Colon (tissue), 2 donors: ENCODE measurements around the gene JAZF1.
"Not testable (repeated sequence)": the region's sequence is repeated elsewhere in the genome, so short reads cannot be mapped to it uniquely, and the experiment has no call there.

ENCODE experiments used
- FAIRE-seq: peaks from 2 replicates; lab custom pipeline; 2012; peaks lifted over from hg19 to GRCh38; lab: Jason Lieb, UNC
- donor health status: control.
- donor health status: control.

Gene JAZF1

GRCh38 chr7:27870595-27870994 lies 310.0 kb downstream of the JAZF1 start:
- no peak for FAIRE-seq

- FAIRE-seq: no peak
Observed at GRCh38 chr7:27869056-27869455, 311.5 kb downstream of the JAZF1 start.

- no peak for FAIRE-seq
Observed at GRCh38 chr7:27868131-27868550, 312.5 kb downstream of the JAZF1 start.

DNA sequence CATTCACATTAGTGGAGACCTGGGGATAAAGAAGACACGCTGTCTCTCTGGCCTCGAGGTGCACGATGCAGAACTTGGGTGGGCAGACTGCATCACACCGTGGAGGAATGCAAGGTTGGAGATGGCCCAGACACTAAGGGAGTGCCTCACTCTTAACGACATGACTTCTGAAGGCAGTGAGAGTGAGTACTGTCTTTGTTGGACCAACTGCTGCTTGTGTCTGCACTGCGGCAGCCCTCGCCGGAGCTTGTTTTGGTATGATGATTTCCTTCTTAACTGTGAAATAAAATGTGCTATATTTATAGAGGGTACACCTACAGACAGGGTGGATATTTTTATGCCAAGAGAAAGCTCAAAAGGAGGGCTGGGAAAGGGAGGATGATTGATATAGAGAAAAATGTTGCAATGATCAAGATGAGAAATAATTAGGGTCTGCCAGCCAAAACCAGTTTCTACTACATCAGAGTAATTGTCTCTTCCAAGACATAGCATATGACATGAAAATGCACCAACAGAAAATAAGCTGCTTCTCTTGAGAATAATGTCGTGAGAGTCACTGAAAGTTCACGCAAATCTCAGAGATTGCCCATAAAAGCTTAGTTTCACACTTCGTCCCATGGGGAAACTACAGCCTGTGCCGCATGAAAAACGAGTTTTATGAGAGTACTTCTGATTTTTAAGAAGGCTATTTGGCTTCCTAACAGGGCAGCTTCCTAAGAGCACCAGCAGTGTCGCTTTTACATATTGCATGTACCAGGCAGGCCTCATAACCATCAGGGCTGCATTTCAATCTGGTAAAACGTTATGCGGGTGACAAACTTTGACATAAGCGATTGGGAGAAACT lies 313.5 kb downstream of the JAZF1 start:
- FAIRE-seq: no peak

GRCh38 chr7:27866256-27866655 lies 314.3 kb downstream of the JAZF1 start:
- no peak for FAIRE-seq

- FAIRE-seq: no peak
Observed at GRCh38 chr7:27863880-27864279, 316.7 kb downstream of the JAZF1 start.

GRCh38 chr7:27861747-27862146 lies 318.8 kb downstream of the JAZF1 start:
- no peak for FAIRE-seq

DNA sequence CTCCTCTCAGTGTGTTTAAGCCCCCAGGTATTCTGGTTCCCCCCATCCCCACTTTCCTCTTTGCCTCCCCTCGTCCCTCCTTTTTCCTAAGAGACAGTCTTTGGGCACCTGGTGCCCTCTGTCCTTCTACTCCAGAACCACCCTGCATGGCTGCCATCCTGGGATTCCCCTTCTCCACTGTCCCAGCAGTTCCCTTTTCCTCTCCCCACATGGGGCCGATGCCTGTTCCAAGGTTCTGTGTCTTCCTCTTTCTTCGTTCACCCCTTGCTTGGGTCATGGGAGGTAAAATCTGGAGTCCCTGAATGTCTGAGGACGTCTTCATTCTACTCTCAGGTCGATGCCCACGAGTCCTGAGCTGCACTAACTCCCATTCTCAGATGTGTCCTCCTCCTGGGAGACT lies 319.8 kb downstream of the JAZF1 start:
- no peak for FAIRE-seq

DNA sequence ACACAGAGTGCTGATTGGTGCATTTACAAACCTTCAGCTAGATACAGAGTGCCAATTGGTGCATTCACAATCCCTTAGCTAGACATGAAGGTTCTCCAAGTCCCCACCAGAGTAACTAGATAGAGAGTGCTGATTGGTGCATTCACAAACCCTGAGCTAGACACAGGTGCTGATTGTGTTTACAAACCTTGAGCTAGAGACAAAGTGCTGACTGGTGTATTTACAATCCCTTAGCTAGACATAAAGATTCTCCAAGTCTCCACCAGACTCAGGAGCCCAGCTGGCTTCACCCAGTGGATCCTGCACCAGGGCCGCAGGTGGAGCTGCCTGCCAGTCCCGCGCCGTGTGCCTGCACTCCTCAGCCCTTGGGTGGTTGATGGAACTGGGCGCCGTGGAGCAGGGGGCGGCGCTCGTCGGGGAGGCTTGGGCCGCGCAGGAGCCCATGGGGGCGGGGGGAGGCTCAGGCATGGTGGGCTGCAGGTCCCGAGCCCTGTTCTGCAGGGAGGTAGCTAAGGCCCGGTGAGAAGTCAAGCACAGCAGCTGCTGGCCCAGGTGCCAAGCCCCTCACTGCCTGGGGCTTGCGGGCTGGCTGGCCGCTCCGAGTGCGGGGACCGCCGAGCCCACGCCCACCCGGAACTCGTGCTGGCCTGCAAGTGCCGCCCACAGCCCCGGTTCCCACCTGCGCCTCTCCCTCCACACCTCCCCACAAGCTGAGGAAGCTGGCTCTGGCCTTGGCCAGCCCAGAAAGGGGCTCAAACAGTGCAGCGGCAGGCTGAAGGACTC lies 323.7 kb downstream of the JAZF1 start:
- not testable (repeated sequence) for FAIRE-seq

DNA sequence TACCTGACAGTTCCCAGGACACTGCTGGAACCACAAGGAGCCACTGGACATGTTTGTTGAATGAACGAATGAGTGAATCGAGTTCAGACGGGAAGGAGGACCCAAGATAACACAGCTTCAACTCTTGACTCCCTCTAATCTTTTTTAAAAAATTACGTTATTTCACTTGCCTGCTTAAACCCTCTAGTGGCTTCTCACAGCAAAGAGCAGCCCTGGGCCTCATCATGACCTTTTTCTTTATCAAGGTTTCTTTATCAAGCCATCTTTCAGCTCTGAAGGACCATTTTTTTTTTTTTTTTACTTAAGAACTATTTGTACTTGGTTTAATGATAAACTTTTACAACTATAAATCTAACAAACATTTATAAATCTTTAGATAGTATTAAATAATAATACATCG lies 330.1 kb downstream of the JAZF1 start:
- no peak for FAIRE-seq

DNA sequence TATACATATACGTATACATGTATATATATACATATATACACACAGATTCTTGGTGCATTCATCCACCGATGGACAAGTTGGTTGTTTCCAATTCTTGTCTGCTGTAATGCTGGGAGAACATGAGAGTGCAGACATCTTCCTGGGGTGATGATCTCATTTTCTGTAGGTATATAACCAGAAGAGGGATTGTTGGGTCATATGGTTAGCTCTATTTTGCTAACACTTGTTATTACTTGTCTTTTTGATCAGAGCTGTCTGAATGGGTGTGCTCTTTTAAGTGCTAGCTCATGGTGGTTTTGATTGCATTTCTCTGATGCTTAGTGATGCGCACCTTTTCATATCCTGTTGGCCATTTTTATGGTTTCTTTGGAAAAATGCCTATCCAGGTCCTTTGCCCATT lies 334.2 kb downstream of the JAZF1 start:
- FAIRE-seq: no peak

- FAIRE-seq: no peak
Observed at GRCh38 chr7:27843584-27844305, 336.9 kb downstream of the JAZF1 start.

- no peak for FAIRE-seq
Observed at GRCh38 chr7:27842851-27843250, 337.7 kb downstream of the JAZF1 start.

- no peak for FAIRE-seq
Observed at GRCh38 chr7:27842094-27842692, 338.4 kb downstream of the JAZF1 start.

- no peak for FAIRE-seq
Observed at GRCh38 chr7:27840760-27841364, 339.7 kb downstream of the JAZF1 start.

GRCh38 chr7:27840313-27840712 lies 340.3 kb downstream of the JAZF1 start:
- FAIRE-seq: no peak

DNA sequence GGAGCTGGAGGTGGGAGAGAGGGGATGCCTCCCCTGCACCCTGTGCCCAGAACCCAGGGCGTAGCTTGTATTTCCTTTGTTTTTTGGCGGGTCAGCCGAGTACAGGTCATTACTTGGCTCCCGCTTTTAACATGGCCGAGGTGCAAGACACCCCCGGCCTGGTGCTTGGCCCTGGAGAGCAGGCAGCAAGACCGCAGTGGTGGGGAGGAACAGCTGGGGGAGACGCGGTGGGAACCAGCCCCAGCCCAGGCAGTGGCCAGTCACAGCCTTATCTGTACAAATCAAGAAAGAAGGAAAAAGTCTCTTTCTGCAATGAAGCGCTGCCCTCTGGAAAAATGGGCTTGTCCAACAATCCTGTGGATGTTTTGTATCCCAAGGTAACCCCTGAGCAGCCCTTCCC lies 341.5 kb downstream of the JAZF1 start:
- FAIRE-seq: no peak

GRCh38 chr7:27836536-27836935 lies 344.1 kb downstream of the JAZF1 start:
- FAIRE-seq: no peak

GRCh38 chr7:27835376-27835775 lies 345.2 kb downstream of the JAZF1 start:
- FAIRE-seq: no peak

DNA sequence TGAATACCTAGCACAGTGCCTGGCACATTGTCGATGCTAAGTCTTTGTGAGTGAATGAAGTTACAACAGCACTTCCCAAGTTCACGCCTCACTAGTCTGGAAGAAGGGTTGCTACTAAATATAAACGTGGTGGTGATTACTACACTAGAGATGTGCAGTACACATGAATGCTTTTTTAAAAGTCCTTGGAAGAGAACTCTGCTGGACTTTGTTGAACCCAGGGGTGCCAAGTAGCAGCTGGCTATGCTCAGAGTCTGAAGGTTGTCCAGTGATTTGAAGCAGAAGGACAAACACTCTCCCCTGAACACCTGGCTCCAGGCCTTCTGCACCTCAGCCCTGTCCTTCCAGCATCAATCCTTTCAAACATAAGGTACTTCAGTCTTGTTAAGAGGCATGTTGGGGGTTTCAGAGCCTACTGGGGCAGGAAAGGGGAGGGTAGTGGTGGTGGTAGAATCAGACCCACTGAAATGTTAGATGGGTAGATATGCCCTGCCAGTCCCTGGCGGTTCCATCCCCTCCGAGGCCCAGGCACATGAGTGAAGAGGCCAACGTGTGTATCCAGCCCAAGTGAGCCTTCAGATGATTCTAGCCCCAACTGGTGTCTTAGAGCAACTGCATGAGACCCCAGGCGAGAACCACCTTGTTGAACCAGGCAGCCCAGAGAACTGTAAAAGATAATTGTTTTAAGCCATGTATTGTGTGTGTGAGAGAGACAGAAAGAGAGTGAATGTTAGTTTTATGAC lies 346.2 kb downstream of the JAZF1 start:
- FAIRE-seq: no peak

- FAIRE-seq: no peak
Observed at GRCh38 chr7:27826357-27826756, 354.2 kb downstream of the JAZF1 start.
